Measurements from ENCODE around the gene RPS16. TPM values are rescaled to one million over a fixed set of nuclear protein-coding genes. Genes with fewer than 3 reads are reported as not detected.

Gene RPS16
- total RNA-seq, 1 donor from 2014 or later, result 1,586 TPM

- peak; percentile 12 to 41 for ATAC-seq
- intact Hi-C loops (cut with DNase I), result no loop called here
- Histone ChIP-seq H3K27me3 (ENCODE audit: low read depth) (no peaks in the 10 kb centered on the region), H3K4me3 (peak overlapping the region; percentile 28), H3K27ac (peak overlapping the region; percentile 88), H3K9me3 (no peaks in the 10 kb centered on the region), H3K36me3 (peaks cover 39% of the 10 kb centered on the region), H3K4me1 (peaks cover 49% of the 10 kb centered on the region)
- TF ChIP-seq CTCF (IDR thresholded peaks at IDR 0.05), result no peak
- DNase-seq, result peak; percentile 92
These were observed 37.4 kb downstream of the RPS16 start for GRCh38 chr19:39398297-39398864.

- DNase-seq (peak; percentile 94), ATAC-seq (peak; percentile 77 to 89)
- H3K4me1 ChIP-seq, result peaks cover 47% of the 10 kb centered on the region
- TF ChIP-seq CTCF (IDR thresholded peaks at IDR 0.05), result peak; percentile 98
- no peaks in the 10 kb centered on the region for H3K27me3 ChIP-seq (ENCODE audit: low read depth)
- intact Hi-C loops (cut with DNase I), result no loop called here
- peak overlapping the region; percentile 88 for H3K27ac ChIP-seq
- H3K36me3 ChIP-seq, result peaks cover 46% of the 10 kb centered on the region
- peak overlapping the region; percentile 28 for H3K4me3 ChIP-seq
- H3K9me3 ChIP-seq, result no peaks in the 10 kb centered on the region
These were observed 38.1 kb downstream of the RPS16 start for GRCh38 chr19:39397360-39398296.

- peak; percentile 97 for DNase-seq
- Histone ChIP-seq H3K4me3 (peak within 1 kb of the TSS; percentile 90), H3K27me3 (ENCODE audit: low read depth) (no peaks in the 10 kb centered on the region), H3K36me3 (peaks cover 71% of the 10 kb centered on the region), H3K27ac (peak within 1 kb of the TSS; percentile 98), H3K4me1 (peaks cover 28% of the 10 kb centered on the region), H3K9me3 (no peaks in the 10 kb centered on the region)
- intact Hi-C loops (cut with DNase I), result no loop called here
- no peak for TF ChIP-seq CTCF (IDR thresholded peaks at IDR 0.05)
- peak; percentile 97 for ATAC-seq
These were observed 44.9 kb downstream of the RPS16 start, which contains the start of the genes MED29 and PAF1 for GRCh38 chr19:39390751-39391437. Gene MED29 (plus strand): TSS chr19:39391378. CDS start chr19:39391423, 45 bp downstream. Gene PAF1 (minus strand): TSS chr19:39391106. CDS start chr19:39390864, 242 bp downstream.

GRCh38 chr19:39390451-39390750, 45.3 kb downstream of the RPS16 start:
- H3K27ac ChIP-seq, result peak overlapping the region; percentile 98
- no peak for TF ChIP-seq CTCF (IDR thresholded peaks at IDR 0.05)
- no peaks in the 10 kb centered on the region for H3K9me3 ChIP-seq
- H3K27me3 ChIP-seq (ENCODE audit: low read depth), result no peaks in the 10 kb centered on the region
- intact Hi-C loops (cut with DNase I), result no loop called here
- peak overlapping the region; percentile 90 for H3K4me3 ChIP-seq
- ATAC-seq, result peak; percentile 42 to 60
- H3K36me3 ChIP-seq, result peaks cover 72% of the 10 kb centered on the region
- DNase-seq, result no peak
- peaks cover 28% of the 10 kb centered on the region for H3K4me1 ChIP-seq

- DNase-seq (peak; percentile 22), ATAC-seq (no peak)
- Histone ChIP-seq H3K36me3 (peaks cover 72% of the 10 kb centered on the region), H3K9me3 (no peaks in the 10 kb centered on the region), H3K27ac (peak overlapping the region; percentile 98), H3K4me1 (peaks cover 28% of the 10 kb centered on the region), H3K27me3 (ENCODE audit: low read depth) (no peaks in the 10 kb centered on the region), H3K4me3 (peak overlapping the region; percentile 90)
- intact Hi-C loops (cut with DNase I), result no loop called here
- no peak for TF ChIP-seq CTCF (IDR thresholded peaks at IDR 0.05)
These were observed 45.9 kb downstream of the RPS16 start for GRCh38 chr19:39389631-39390414.
